ENCODE measurements around the gene ETV6.
"Not testable (repeated sequence)": the region's sequence is repeated elsewhere in the genome, so short reads cannot be mapped to it uniquely, and the experiment has no call there.

Gene ETV6

GRCh38 chr12:11630046-11630706, 19.3 kb upstream of the ETV6 start:
- no peak overlapping the region for H3K4me3 ChIP-seq (replicated peaks; ENCODE audit: low read depth, low read length)
- no peak for DNase-seq (ENCODE audit: low read depth)
- no peak for TF ChIP-seq CTCF (IDR thresholded peaks at IDR 0.05; ENCODE audit: low read length, missing control alignments)

DNA sequence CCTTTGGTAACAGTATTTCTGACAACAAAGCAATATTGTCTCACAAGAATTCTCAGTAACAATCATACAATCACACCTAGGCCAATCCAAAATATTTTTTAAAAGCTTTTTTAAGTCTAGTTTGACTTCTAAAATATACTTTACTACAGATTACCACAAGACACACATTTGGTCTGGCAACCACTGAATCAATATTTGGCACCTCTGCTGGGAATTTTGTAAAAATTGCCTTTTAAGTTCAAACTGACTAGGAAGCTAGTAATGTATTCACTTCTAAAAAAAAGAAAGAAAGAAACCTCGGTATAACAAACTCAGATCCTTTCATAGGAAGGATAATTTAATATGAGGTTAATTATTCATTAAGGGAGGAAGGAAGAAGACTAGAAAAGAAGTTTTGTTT, 18.2 kb upstream of the ETV6 start:
- TF ChIP-seq CTCF (IDR thresholded peaks at IDR 0.05; ENCODE audit: low read length, missing control alignments) = no peak
- DNase-seq (ENCODE audit: low read depth) = no peak
- no peak overlapping the region for H3K4me3 ChIP-seq (replicated peaks; ENCODE audit: low read depth, low read length)

DNA sequence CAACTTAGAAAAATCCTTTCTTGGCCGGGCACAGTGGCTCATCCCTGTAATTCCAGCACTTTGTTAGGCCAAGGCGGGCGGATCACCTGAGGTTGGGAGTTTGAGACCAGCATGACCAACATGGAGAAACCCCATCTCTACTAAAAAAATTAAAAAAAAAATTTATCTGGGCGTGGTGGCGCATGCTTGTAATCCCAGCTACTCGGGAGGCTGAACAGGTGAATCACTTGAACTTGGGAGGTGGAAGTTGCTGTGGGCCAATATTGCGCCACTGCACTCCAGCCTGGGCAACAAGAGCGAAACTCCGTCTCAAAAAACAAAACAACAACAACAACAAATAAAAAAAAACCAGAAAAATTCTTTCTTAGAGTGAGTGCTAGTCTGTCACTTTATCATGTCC, 17.6 kb upstream of the ETV6 start:
- not testable (repeated sequence) for H3K4me3 ChIP-seq (replicated peaks; ENCODE audit: low read depth, low read length); DNase-seq (ENCODE audit: low read depth)

DNA sequence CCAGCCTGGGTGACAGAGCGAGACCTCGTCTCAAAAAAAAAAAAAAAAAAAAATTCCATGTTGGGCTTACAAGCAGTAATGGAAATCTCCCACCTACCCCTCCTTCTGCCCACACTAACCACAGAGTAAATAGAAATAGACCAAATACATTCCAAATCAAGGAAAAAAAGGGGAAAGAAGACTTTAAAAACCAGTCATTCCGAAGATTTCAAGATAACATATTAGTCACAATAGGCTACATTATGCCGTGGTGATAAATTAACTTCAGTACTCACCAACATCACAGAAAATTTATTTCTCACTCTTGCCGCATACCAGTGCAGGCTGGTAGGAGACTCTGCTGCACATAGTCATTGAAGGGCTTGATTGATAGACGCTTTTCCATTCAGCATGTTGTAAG, 15.5 kb upstream of the ETV6 start:
- H3K4me3 ChIP-seq (replicated peaks; ENCODE audit: low read depth, low read length) = no peak overlapping the region
- no peak for TF ChIP-seq CTCF (IDR thresholded peaks at IDR 0.05; ENCODE audit: low read length, missing control alignments)
- no peak for DNase-seq (ENCODE audit: low read depth)

DNA sequence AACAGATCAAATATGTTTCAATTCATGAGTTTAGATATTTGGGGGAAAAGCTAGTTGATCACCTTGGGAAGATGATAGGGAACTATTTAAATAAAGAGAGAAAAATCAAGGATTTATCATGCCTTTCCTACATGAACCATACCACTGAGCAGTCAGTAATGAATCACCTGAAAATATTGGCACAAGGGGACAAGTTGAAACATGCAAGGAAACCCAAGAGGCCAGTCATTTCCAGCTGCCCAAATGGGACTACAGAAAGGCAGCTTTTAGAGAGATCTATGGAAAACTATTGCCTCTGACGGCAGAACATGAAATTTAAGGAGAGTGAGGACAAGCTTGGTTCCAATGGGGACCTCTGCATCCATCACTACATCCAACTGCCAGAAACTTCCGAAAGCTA, 14.1 kb upstream of the ETV6 start:
- TF ChIP-seq CTCF (IDR thresholded peaks at IDR 0.05; ENCODE audit: low read length, missing control alignments) = no peak
- DNase-seq (ENCODE audit: low read depth) = no peak

GRCh38 chr12:11638315-11638916, 11.1 kb upstream of the ETV6 start:
- no peak for TF ChIP-seq CTCF (IDR thresholded peaks at IDR 0.05; ENCODE audit: low read length, missing control alignments)
- no peak overlapping the region for H3K4me3 ChIP-seq (replicated peaks; ENCODE audit: low read depth, low read length)
- no peak for DNase-seq (ENCODE audit: low read depth)

More for the DNA sequence above, 14.1 kb upstream of the ETV6 start:
- H3K4me3 ChIP-seq (replicated peaks; ENCODE audit: low read depth, low read length) = no peak overlapping the region

GRCh38 chr12:11639454-11639853, 10.0 kb upstream of the ETV6 start:
- no peak for TF ChIP-seq CTCF (IDR thresholded peaks at IDR 0.05; ENCODE audit: low read length, missing control alignments)
- H3K4me3 ChIP-seq (replicated peaks; ENCODE audit: low read depth, low read length) = no peak overlapping the region
- DNase-seq (ENCODE audit: low read depth) = no peak
